Neutrophil (primary cell): Measurements from ENCODE around the gene SIRPB2.
"Not testable (repeated sequence)": the region's sequence is repeated elsewhere in the genome, so short reads cannot be mapped to it uniquely, and the experiment has no call there.

Experiments
- H3K27ac ChIP-seq: fragments of 200-600 bp; sonication (generic); 2 replicates; pipeline ENCODE4 v1.5.1; 2016; ENCODE audit warnings: mild to moderate bottlenecking, moderate library complexity
- H3K27me3 ChIP-seq: fragments of 200-600 bp; sonication (generic); 2 replicates; pipeline ENCODE4 v1.6.0; 2016; ENCODE audit warnings: mild to moderate bottlenecking
- H3K36me3 ChIP-seq: fragments of 200-600 bp; sonication (generic); 2 replicates; pipeline ENCODE4 v1.5.1; 2017
- H3K4me1 ChIP-seq, 2 experiments: fragments of 200-600 bp in 1 of 2; sonication (generic) in 1 of 2; 1 replicate in 1 of 2; 2 replicates in 1 of 2; pipeline versions ENCODE4 v1.5.1 to v1.6.1; 2013 to 2016; ENCODE audit warnings: low read depth in 1 of 2, low read length in 1 of 2, mild to moderate bottlenecking in 1 of 2, moderate library complexity in 1 of 2; ENCODE audit not compliant: control insufficient read depth in 1 of 2, insufficient read depth in 1 of 2
- H3K4me3 ChIP-seq, 2 experiments: fragments of 200-600 bp in 1 of 2; sonication (generic) in 1 of 2; 1 replicate in 1 of 2; 2 replicates in 1 of 2; pipeline ENCODE4 v1.5.1; 2013 to 2016; ENCODE audit warnings: low read depth in 1 of 2, low read length in 1 of 2, mild to moderate bottlenecking in 1 of 2, moderate library complexity in 1 of 2
- H3K9me3 ChIP-seq: fragments of 200-600 bp; sonication (generic); 2 replicates; pipeline ENCODE4 v1.5.1; 2016
- CTCF ChIP-seq: fragments of 200-600 bp; sonication (generic); IDR thresholded peaks from 2 replicates; pipeline ENCODE4 v1.5.1; 2016; ENCODE audit warnings: antibody characterized with exemption

SIRPB2 gene

DNA sequence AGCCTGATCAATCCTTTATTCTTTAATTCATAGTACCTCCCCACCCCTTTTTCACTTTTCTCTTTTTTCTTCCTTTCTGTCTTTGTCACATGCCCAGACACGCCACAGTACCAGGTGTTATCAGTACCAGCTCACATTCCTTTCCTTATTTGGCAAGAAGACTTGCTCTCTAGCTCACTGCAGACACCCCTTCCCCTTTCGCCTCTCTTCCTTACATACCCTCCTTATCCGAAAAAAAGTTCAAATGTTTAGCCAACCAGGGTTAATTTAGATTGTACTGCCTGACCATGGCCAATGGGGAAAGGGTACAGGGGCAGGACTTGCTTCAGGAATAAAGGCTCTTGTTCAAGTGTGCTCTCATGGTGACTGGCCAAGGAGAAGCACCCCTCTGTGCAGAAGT lies 9.3 kb upstream of the SIRPB2 start:
- H3K4me3 ChIP-seq = no peak overlapping the region
- no peaks in the 10 kb centered on the region for H3K9me3 ChIP-seq
- H3K27me3 ChIP-seq = no peaks in the 10 kb centered on the region
- no peaks in the 10 kb centered on the region for H3K36me3 ChIP-seq
- H3K27ac ChIP-seq = no peak overlapping the region
- peaks cover 12 to 15% of the 10 kb centered on the region in 2 experiments for H3K4me1 ChIP-seq
- no peak for TF ChIP-seq CTCF

DNA sequence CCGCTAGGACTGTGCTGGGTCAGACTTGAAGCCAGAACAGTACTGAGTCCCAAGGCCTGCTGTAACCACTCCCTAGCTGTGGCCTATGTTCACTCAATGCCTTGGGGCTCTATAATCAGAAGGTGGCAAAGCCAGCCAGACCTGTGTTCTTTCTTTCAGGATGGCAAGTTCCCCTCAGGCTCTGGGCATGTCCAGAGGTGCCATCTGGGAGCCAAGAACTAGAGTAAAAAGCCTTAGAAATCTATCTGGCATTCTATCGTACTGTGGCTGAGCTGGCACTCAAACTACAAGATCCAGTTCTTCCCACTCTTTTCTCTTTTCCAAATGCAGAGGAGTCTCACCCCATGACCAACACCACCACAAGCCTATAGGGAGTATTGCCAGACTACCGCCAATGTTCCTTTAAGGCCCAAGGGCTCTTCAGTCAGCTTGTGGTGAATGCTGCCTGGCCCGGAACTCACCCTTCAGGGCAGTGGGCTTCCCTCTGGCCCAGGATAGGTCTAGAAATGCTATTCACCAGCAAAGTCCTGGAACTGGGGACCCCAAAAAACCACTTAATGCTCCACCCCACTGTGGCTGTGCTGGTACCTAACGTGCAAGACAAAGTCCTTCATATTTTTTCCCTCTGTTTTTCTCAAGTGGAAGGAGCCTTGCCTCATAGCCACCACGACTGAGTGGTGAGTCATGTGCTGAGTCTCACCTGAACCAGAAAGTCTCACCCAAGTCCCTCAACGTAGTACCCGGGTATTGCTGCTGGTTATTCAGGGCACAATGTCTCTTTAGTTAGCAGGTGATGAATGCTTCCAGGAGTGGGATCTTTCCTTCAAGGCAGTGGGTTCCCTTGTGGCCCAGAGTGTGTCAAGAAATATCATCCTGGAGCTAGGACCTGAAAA lies 8.6 kb upstream of the SIRPB2 start:
- peaks cover 19 to 22% of the 10 kb centered on the region in 2 experiments for H3K4me1 ChIP-seq
- no peaks in the 10 kb centered on the region for H3K27me3 ChIP-seq
- H3K9me3 ChIP-seq = no peaks in the 10 kb centered on the region
- no peak overlapping the region for H3K4me3 ChIP-seq
- no peaks in the 10 kb centered on the region for H3K36me3 ChIP-seq
- TF ChIP-seq CTCF = no peak
- H3K27ac ChIP-seq = no peak overlapping the region

GRCh38 chr20:1497371-1497770 lies 6.2 kb upstream of the SIRPB2 start:
- H3K36me3 ChIP-seq, H3K4me3 ChIP-seq, H3K27ac ChIP-seq, H3K9me3 ChIP-seq, H3K27me3 ChIP-seq: not testable (repeated sequence)
- peaks cover 36 to 37% of the 10 kb centered on the region in 2 experiments for H3K4me1 ChIP-seq

DNA sequence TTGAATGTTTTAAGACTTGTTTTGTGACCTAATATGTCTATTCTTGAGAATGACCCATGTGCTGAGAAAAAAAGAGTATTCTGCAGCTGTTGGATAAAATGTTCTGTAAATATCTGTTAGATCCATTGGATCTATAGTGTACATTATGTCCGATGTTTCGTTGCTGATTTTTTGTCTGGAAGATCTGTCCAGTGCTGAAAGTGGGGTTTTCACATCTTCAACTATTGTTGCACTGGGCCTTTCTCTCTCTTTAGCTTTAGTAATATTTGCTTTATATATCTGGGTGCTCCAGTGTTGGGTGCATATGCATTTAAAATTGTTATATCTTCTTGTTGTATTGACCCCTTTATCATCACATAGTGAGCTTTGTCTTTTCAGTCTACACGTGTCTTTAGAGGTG lies 5.7 kb upstream of the SIRPB2 start:
- TF ChIP-seq CTCF = no peak
- H3K4me1 ChIP-seq = peaks cover 41 to 42% of the 10 kb centered on the region in 2 experiments
- no peaks in the 10 kb centered on the region for H3K27me3 ChIP-seq
- H3K4me3 ChIP-seq = no peak overlapping the region
- no peaks in the 10 kb centered on the region for H3K36me3 ChIP-seq
- no peak overlapping the region for H3K27ac ChIP-seq
- no peaks in the 10 kb centered on the region for H3K9me3 ChIP-seq

DNA sequence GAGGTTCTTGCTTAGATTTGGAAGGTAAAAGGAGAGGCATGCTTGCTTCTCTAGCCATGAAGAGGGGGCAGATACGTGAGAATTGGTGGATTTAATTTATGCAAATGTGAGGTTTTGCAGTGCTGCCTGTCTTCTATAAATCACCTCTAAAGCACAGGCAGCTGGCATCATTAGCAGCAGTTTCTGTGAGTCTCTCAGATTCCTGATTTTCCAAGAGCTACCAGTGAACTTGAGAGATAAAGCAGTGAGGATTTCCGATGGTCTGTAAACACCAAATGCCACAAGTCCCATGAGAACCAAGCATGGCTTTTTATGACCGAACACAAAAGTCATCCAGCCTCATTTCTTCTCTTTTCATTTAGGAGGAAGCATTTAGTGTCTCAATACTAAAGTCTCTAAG lies 3.2 kb upstream of the SIRPB2 start:
- Histone ChIP-seq H3K4me1 (peaks cover 46 to 60% of the 10 kb centered on the region in 2 experiments), H3K4me3 (no peak overlapping the region), H3K27ac (peak overlapping the region; percentile 67), H3K36me3 (no peaks in the 10 kb centered on the region), H3K27me3 (no peaks in the 10 kb centered on the region), H3K9me3 (no peaks in the 10 kb centered on the region)
- TF ChIP-seq CTCF = no peak

DNA sequence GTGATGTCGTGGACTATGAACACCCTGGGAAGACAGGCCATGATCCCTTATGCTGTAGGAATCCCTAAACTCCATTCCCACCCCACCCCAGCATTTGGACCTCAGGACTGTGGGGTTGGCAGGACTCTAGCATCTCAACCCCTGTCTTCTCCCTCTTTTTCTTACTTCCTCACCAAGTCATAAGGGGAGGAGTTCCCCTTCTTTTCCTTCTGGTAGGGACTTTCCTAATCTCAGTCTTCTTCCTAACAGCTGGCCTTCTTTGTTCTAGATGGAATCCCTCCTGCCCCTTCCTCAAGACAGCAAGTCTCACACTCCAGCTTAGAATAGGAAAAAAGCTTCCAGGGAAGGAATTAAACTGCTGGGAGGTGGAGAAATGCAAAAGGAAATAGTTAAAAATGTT lies 2.3 kb upstream of the SIRPB2 start:
- Histone ChIP-seq H3K4me1 (peaks cover 53 to 69% of the 10 kb centered on the region in 2 experiments), H3K27ac (peak overlapping the region; percentile 94), H3K4me3 (peak overlapping the region; percentile 19 to 80), H3K36me3 (no peaks in the 10 kb centered on the region), H3K27me3 (no peaks in the 10 kb centered on the region), H3K9me3 (no peaks in the 10 kb centered on the region)
- TF ChIP-seq CTCF = no peak
